NCI-H1436 (cell line): ENCODE measurements around the gene CARD9.
A peak's percentile ranks its signal among the peaks of the same experiment; 100 is the strongest.

ENCODE experiments used
- DNase-seq: peaks from one replicate; lab custom pipeline; 2025; lab: John Stamatoyannopoulos, UW

The CARD9 gene

DNA sequence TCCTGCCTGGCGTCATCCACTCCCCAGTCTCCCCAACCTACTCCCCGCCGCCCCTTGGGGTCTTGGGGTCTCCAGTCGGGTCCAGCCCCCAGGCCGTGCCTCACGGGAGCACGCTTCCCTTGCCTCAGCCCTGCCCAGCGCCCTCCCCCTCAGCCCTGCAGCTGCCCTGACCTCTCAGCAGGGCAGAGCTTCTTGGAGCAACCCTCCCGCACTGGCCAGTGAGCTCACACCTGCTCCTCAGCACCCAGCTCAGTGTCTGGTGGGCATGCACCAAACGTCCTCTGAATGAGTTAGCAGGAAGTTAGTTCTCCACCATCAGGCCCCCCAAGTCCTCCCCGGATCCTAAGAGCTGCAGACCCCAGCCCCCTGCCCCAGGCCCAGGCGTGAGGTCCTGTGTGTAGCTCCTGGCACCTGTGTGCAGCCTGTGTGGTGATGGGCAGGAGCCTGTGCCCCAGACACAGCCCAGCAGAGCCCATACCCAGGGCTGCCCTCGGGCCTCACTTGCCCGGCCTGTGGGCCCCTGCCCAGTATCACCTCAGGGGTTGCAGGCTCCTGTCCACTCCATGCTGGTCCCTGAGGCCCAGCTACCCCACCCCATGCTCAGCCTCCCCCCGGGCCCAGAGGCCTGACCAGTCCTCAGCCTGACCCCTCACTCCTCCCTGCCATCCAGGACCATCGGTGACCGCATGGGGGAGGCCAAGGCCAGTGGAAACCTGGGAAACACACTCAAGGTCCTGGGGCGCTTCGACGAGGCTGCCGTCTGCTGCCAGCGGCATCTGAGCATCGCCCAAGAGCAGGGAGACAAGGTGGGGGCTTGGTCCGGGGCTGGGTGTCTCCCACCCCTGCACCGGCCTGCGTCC is 37.9 kb downstream of the CARD9 start:
- no peak for DNase-seq

DNA sequence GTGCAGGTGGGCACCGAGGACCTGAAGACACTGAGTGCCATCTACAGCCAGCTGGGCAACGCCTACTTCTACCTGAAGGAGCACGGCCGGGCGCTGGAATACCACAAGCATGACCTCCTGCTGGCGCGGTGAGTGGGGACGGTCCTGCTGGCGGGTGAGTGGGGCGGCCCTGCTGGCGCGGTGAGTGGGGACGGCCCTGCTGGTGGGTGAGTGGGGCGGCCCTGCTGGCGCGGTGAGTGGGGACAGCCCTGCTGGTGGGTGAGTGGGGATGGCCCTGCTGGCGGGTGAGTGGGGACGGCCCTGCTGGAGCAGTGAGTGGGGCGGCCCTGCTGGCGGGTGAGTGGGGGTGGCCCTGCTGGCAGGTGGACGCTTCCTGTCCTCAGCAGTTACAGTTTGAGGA is 38.9 kb downstream of the CARD9 start:
- DNase-seq, result no peak

DNA sequence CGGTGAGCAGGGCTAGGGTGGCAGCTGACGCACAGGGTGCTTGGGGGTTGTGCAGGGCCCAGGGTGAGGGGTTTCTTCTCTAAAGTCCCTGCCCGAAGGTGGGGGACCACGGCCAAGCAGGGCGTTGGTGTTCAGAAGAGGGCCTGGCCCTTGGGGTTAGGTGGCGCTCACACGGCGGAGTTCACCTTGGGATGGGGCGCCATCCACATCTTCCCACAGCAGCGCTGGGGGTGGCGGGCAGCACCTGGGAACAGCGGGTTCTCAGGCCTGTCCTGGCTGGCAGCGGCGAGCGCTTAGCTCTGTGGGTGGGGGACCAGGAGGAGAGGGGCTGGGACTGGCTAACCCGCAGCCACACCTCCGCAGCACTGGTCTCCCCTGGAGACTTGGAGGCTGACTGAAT is 40.0 kb downstream of the CARD9 start:
- no peak for DNase-seq

- DNase-seq, result no peak
Measured at GRCh38 chr9:136333045-136333444, 40.4 kb downstream of the CARD9 start.

GRCh38 chr9:136332482-136332983 is 40.9 kb downstream of the CARD9 start:
- no peak for DNase-seq

DNA sequence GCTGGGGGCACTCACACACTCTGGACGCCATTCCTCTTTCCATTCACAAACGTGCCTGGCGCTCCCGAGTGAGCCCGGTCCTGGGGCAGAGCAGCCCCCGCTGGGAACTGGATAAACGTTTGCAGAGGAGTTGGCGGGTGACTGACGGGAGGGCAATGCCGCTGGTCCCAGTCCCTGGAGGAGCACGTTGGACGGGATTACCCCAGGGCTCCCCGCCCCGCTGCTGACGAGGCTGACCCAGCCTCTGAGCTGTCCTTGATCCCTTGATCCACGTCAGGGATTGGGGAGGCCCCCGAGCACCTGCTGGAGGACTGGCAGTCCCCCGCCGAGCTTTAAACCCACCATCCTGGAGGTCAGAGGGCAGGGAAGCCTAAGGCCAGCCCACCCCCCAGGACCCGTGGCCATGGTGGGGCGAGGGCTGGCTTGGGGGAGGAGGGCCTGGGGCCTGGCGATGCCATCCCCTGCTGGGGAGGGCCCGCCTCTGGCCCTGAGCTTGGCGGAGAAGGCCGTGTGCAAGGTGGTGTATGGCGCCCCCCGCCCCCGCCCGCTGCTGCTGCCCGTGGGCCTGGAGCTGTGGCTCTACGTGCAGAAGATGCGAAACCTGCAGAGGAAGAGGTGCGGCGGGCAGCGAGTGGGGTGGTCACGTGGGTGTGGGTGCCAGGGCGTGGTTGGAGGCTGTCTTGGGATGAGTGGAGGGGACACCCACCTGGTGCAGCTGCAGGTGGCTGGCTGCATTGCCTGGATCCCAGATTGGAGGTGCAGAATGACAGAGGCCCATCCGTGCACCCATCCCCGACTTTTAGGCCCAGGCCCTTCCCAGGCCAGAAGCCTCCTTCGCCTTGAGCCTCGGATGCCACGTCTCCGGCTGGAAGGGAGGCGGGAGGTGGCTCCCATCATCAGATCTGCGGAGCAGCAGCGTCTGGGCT is 41.6 kb downstream of the CARD9 start:
- no peak for DNase-seq

DNA sequence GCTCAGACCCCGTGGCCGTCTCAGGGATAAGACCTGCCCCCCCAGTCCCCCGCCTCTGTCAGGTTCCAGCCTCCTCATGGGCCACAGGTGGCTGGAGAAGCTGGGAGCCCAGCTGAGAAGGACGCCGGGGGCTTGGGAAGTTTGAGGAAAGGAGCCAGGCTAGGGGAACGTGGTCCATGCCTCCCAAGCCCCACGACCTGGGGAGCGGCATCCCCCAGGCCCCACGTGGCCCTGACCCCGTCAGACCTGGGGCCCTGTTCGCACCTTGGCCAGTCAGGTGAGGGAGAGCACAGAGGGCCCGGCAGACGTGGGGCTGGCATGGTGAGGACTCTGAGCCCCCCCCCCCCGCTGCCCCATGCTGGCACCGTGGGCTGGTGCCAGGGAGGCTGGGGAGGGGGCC is 42.4 kb downstream of the CARD9 start:
- DNase-seq, result no peak

GRCh38 chr9:136330406-136330990 is 43.0 kb downstream of the CARD9 start:
- DNase-seq, result no peak

GRCh38 chr9:136329636-136330405 is 43.6 kb downstream of the CARD9 start:
- DNase-seq, result no peak

DNA sequence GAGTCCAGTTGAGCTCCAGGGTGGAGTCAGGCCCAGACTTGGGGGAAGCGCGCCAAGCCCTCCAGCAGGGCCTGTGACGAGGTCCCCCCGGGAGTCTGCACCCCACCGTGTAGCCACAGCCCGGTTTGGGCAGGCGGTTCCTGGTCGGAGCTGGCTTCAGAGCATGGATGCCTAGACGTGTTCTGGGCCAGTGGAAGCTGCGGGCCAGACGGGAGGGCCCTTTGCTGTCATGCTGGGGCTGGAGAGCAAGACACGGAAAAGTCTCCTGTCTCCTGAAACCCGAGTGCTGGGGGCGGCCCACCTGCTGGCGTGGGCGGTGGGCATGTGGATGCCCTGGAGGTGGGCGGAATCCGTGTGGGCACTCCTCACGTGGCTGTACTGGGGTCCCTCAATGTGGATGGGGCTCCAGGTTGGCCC is 44.2 kb downstream of the CARD9 start:
- DNase-seq, result no peak

DNA sequence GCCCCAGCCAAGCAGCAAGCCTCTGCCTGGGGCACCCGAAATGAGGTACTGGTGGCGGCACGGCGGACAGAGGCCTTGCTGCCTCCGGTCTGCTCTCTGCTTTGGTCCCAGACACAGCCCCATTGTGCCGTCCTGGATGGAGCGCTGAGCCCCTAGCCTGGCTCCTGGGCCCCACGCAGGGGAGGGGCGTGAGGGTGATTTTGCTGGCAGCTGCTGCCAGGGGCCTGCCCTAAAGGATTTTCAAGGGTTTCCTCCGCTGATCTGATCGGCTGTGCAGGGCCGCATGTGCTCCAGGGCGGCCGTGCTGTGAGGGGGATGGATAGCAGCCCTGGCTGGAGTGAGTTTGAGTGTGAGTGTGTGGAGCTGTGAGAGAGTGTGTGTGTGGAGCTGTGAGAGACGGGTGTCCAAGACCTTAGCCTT is 44.8 kb downstream of the CARD9 start:
- DNase-seq, result no peak

GRCh38 chr9:136328011-136328621 is 45.4 kb downstream of the CARD9 start:
- no peak for DNase-seq

GRCh38 chr9:136327304-136327974 is 46.0 kb downstream of the CARD9 start, which contains the start of gene GPSM1:
GPSM1 (plus strand) TSS chr9:136327539; CDS start chr9:136327696, 157 bp downstream.
- DNase-seq, result peak; percentile 24

DNA sequence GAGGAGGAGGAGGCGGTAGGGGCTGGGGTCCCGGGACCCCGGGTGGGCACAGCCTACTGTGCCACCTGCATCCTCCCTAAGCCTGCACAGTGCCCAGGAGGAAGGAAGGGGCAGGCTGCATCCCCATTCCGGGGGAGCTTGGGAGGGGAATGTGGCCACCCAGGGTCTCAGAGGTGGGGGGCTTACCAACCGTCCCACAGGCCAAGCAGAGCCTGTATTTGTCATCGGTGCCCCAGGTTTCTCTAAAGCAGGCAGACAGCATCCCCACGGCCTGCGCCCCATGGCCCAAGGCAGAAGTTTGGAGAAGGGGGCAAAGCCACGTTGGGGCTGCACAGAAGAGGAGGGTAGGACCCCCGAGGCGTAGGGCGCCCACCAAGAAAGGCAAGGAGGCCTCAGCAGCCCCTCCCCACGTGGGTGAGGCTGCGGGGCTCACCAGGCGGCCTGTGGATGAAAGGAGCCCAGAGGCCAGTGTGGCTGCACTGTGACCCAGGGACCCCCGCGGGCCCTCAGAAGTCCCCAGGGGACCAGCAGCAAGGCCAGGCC is 46.6 kb downstream of the CARD9 start:
- DNase-seq, result no peak

DNA sequence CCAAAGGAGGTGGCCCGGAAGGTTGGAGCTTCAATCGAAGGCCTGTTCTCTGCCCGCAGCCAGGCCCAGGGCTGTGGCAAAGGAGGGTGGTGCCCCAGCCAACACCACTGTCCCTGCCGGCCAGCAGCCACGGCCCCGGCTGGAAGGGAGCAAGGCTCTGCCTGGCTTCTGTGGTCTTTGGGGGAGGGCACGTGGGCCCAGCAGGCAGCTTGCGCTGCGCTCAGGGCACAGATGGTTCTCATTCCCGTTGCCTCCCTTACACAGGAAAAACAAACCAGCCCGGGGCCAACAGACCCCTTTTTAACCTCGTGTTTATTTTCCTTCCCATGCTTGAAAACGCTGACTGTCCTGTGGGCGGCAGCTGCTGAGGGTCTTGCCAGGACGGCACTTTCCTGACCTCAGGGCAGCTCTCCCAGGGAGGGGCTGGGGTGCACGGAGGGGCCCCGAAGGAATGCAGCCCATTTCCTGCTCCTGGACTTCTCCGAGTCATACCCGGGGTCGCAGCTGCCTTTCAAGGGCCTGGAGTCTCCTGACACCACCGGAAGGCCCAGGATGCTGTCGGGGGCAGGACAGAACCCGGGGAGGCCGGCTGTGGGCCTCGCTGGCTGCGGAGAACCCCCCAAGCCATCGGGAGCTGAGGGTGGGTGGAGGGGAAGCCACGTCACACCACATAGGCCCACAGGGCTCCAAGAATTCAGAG is 47.3 kb downstream of the CARD9 start:
- DNase-seq, result no peak

GRCh38 chr9:136325358-136325757 is 48.1 kb downstream of the CARD9 start:
- no peak for DNase-seq

DNA sequence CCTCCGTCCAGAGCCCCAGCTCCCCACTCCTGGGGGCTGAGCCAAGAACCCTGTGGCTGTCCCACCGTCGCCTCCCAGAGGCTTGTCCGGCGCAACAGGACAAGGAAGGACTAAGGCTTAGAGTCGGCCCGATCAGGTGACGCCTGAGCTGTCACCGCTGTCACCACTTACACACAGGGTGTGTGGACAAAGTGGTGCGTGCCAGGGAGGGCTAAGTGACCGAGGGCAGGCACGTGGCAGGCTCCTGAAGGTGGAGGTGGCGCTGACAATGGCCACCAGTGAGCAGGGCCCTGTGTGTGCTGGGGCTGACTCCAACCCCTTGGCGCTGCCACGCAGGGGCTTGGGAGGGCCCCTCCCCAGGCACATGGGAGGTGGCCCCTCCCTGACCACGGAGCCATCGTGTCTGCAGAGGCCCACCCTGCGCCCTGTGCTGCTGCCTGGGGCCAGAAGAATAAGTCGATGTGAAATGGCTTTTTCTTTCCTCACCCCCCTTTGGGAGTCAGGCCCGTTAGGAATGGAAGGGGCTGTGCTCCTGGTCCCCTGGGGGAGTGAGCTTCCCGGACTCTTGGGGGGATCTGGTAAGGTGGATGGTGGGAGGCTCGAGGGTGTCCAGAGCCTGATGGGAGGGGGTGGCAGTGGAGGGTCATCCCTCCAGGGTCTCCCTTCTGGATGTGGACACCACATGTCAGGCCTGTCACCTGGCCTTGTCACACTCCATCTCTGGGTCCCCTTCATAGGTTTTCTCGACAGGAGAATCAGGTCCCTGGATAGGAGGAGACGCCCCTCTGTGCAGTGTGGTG is 48.8 kb downstream of the CARD9 start:
- DNase-seq, result no peak

- DNase-seq, result no peak
Measured at GRCh38 chr9:136323371-136323789, 50.1 kb downstream of the CARD9 start.
